Measurements from ENCODE around the gene VSTM1.

- TF ChIP-seq CTCF (conservative IDR thresholded peaks at IDR 0.05) (no peak), EZH2 (IDR thresholded peaks at IDR 0.05; ENCODE audit: low read depth) (no peak)
Observed at GRCh38 chr19:54105796-54106195, 42.1 kb upstream of the VSTM1 start.
